Astrocyte of the cerebellum (primary cell): Measurements from ENCODE around the gene IGF1R.

Experiments used
- DNase-seq: peaks from one replicate; pipeline ENCODE4 v3.0.0-alpha.2; 2011; ENCODE audit warnings: low read depth
- H3K4me3 ChIP-seq: 2 replicates; pipeline ENCODE4 v1.5.1; 2011; ENCODE audit warnings: mild to moderate bottlenecking, low read depth, low read length, moderate library complexity
- in situ Hi-C: cut with HindIII; loops from 2 replicates; pipeline ENCODE4 v1.10.0; 2017; ENCODE audit warnings: low sequenced_read_pairs
- TF ChIP-seq, protein P1 (sequence below): IDR thresholded peaks from 2 replicates; pipeline ENCODE4 v1.5.1; 2012; ENCODE audit warnings: low read length, low read depth, moderate library complexity, mild to moderate bottlenecking; ENCODE audit errors: missing control alignments

Gene IGF1R

DNA sequence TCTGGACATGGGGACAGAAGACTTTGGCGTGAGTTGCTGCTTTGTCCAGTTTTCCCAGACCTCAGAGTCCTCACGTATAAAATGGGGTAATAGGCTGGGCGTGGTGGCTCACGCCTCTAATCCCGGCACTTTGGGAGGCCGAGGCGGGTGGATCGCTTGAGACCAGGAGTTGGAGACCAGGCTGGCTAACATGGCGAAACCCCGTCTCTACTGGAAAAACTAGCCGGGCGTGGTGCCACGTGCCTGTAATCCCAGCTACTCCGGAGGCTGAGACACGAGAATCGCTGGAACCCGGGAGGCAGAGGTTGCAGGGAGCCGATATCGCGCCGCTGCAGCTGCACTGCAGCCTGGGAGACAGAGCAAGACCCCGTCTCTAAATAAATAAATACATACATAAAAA lies 22.7 kb upstream of the IGF1R start:
- DNase-seq: no peak
- no peak overlapping the region for H3K4me3 ChIP-seq
- TF ChIP-seq, protein P1, sequence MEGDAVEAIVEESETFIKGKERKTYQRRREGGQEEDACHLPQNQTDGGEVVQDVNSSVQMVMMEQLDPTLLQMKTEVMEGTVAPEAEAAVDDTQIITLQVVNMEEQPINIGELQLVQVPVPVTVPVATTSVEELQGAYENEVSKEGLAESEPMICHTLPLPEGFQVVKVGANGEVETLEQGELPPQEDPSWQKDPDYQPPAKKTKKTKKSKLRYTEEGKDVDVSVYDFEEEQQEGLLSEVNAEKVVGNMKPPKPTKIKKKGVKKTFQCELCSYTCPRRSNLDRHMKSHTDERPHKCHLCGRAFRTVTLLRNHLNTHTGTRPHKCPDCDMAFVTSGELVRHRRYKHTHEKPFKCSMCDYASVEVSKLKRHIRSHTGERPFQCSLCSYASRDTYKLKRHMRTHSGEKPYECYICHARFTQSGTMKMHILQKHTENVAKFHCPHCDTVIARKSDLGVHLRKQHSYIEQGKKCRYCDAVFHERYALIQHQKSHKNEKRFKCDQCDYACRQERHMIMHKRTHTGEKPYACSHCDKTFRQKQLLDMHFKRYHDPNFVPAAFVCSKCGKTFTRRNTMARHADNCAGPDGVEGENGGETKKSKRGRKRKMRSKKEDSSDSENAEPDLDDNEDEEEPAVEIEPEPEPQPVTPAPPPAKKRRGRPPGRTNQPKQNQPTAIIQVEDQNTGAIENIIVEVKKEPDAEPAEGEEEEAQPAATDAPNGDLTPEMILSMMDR: no peak
- in situ Hi-C loops: no loop called here

DNA sequence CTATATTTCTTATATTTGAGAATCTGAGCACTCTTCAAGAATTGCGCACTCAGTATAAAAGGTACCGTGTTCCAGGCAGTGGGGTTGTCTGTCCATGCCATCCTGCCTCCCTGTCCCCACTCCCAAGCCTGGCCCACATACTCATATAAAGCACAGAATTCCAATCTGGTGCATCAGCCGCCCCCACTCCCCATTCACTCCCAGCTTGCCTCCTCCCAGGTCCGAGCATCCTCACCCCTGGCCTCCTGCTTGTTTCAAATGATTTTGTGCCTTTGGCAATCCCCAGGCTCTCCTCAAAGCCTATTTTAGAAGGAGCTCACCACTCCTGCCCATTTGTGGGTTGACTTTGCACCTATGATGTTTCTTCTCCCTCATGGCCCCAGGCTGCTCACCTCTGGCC lies 22.2 kb upstream of the IGF1R start:
- in situ Hi-C loops: no loop called here
- TF ChIP-seq, protein P1: no peak
- H3K4me3 ChIP-seq: no peak overlapping the region
- no peak for DNase-seq

DNA sequence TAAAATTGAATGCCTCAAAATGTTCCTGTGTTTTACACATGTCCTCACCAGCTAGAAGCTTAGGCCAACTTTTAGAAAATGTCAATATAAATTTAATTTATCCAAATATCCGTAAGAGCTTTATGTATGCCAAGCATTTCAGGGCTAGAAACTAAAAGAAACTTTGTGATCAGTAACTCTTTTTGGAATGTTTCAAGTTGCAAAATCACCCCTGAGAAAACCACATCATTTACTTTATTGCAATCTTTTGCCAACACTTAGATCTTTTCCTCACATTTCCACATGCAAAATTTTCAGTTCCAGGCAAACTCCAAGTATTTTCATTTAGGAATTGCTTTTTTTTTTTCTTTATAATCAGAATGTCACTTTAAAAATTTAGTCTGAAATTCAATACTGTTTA lies 20.1 kb upstream of the IGF1R start:
- in situ Hi-C loops: no loop called here
- DNase-seq: no peak
- TF ChIP-seq, protein P1: no peak
- H3K4me3 ChIP-seq: no peak overlapping the region

DNA sequence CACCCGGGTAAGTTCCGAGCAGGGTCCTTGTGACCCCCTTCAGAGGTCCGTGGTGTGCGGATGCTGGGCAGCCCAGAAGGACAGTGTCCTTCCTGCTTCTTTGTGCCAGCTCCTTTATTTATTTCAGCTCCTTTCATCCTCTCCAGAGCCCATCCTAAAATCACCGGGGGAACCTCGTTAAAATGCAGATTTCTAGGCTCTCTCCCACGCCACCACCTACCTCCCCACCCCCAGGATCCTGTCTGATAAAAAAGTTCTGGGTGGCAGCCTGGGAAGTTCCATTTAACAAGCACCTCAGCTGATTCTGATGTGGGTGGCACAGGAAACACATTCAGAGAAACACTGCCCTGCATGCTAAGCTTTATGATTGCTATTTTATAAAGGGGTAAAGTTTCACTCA lies 12.5 kb upstream of the IGF1R start:
- H3K4me3 ChIP-seq: no peak overlapping the region
- TF ChIP-seq, protein P1: no peak
- in situ Hi-C loops: no loop called here
- DNase-seq: no peak

DNA sequence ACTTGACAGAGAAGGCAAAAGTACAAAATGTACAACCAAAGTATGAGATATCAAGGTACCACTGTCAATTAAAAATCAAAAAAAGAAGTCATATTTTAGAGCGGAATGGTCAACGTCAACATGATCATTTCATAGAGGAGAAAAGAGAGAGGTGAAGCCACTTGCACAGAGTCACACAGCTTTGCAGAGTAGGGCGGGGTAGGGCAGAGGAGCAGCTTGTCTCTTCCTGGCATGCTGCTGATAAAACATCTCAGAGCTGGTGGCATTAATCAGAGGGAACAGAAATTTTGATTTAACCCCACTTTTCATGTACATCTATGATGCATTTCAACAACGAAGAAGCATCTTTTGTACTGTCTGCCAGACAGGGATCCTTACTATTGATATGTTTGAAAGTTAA lies 5.2 kb upstream of the IGF1R start:
- TF ChIP-seq, protein P1: no peak
- DNase-seq: no peak
- H3K4me3 ChIP-seq: no peak overlapping the region
- in situ Hi-C loops: no loop called here

DNA sequence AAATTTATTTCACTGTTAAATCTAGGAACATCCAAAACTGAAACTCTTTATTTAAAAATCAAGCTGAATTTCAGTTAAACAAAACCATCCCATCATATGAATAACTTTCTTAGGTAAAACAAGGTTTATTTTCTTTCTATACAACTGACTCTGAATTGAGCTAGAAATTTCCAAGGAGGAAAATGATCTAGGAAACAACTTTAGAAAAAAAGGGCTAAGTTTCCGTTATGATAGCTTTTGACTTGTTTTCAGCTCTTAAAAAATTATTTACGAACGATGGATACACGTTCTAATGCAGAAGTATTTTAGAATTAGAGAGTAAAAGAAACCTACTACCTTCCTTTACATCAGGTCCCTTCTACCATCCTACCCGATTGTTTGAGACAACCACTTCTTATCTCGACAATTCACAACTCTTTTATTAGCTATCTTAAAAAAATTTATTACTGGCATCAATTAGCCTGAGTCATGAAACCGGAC lies 1.8 kb upstream of the IGF1R start:
- TF ChIP-seq, protein P1: no peak

More for the DNA sequence above, 1.8 kb upstream of the IGF1R start:
- in situ Hi-C loops: no loop called here
- peak overlapping the region; percentile 77 for H3K4me3 ChIP-seq
- no peak for DNase-seq
